Gastroesophageal sphincter (tissue), 3 donors: ENCODE measurements around the gene FBXL16.

Source experiments
- POLR2A ChIP-seq, 2 donors: fragments of 450-650 bp; IDR thresholded peaks; one replicate each; pipeline ENCODE4 v1.6.1; 2017; ENCODE audit warnings: antibody characterized with exemption in 2 of 2, mild to moderate bottlenecking in 2 of 2, moderate library complexity in 1 of 2
- POLR2AphosphoS5 ChIP-seq: sonication (generic); formaldehyde crosslinking; IDR thresholded peaks from one replicate; pipeline ENCODE4 v1.6.1; 2017; ENCODE audit warnings: antibody characterized with exemption
- TF ChIP-seq, protein P1 (sequence below), 4 experiments: fragments of 200-600 bp in 2 of 4; fragments of 450-650 bp in 2 of 4; sonication (generic) in 1 of 4; IDR thresholded peaks; one replicate each; pipeline ENCODE4 v1.5.1; 2017 to 2019; ENCODE audit warnings: antibody characterized with exemption in 4 of 4, mild to moderate bottlenecking in 2 of 4, moderate library complexity in 2 of 4

GRCh38 chr16:658679-659571, 46.7 kb downstream of the FBXL16 start:
- TF ChIP-seq, protein P1, sequence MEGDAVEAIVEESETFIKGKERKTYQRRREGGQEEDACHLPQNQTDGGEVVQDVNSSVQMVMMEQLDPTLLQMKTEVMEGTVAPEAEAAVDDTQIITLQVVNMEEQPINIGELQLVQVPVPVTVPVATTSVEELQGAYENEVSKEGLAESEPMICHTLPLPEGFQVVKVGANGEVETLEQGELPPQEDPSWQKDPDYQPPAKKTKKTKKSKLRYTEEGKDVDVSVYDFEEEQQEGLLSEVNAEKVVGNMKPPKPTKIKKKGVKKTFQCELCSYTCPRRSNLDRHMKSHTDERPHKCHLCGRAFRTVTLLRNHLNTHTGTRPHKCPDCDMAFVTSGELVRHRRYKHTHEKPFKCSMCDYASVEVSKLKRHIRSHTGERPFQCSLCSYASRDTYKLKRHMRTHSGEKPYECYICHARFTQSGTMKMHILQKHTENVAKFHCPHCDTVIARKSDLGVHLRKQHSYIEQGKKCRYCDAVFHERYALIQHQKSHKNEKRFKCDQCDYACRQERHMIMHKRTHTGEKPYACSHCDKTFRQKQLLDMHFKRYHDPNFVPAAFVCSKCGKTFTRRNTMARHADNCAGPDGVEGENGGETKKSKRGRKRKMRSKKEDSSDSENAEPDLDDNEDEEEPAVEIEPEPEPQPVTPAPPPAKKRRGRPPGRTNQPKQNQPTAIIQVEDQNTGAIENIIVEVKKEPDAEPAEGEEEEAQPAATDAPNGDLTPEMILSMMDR (IDR thresholded peaks at IDR 0.05): no peak
- no peak for TF ChIP-seq POLR2AphosphoS5
- TF ChIP-seq POLR2A (IDR thresholded peaks at IDR 0.05): no peak
